ENCODE data around the gene MNDA.

- TF ChIP-seq POLR2A (IDR thresholded peaks at IDR 0.05; ENCODE audit: low read length) (no peak), GATA1 (IDR thresholded peaks at IDR 0.05; ENCODE audit: low read depth, low read length) (no peak)
Measured at GRCh38 chr1:158830904-158831507, at the start of gene MNDA.

Data from erythroblast (primary cell).